Hepatocyte (in vitro differentiated cells): ENCODE data around the gene FABP1.

Source experiments
- CTCF ChIP-seq: fragments of 200-600 bp; sonication (generic); IDR thresholded peaks from 2 replicates; pipeline ENCODE4 v1.5.1; 2016; ENCODE audit warnings: antibody characterized with exemption, mild to moderate bottlenecking; ENCODE audit not compliant: poor library complexity
- EZH2 ChIP-seq: fragments of 200-600 bp; sonication (generic); IDR thresholded peaks from 2 replicates; pipeline ENCODE4 v1.6.1; 2016; ENCODE audit warnings: antibody characterized with exemption, mild to moderate bottlenecking, borderline replicate concordance
- EZH2phosphoT487 ChIP-seq: fragments of 200-600 bp; sonication (generic); IDR thresholded peaks from one replicate; pipeline ENCODE4 v1.6.1; 2018; ENCODE audit warnings: antibody characterized with exemption, mild to moderate bottlenecking, low read depth, moderate library complexity; ENCODE audit not compliant: unreplicated experiment, severe bottlenecking

DNA sequence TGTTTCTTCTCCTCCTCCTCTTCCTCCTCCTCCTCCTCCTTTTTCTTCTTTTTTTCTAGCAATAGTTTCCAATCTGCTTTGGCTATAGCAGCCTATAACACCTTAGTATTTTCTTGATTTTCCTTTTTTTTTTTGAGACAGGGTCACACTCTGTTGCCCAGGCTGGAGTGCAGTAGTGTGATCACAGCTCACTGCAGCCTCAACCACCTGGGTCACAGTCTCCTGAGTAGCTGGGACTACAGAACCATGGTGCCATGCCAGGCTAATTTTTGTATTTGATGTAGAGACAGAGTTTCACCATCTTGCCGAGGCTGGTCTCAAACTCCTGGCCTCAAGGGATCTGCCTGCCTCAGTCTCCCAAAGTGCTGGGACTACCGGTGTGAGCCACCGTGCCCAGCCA is 31.6 kb upstream of the FABP1 start:
- no peak for TF ChIP-seq CTCF
- TF ChIP-seq EZH2 = no peak
- TF ChIP-seq EZH2phosphoT487 = no peak
